GM18867 (cell line): ENCODE results near the gene LAMB2.

Experiments
- ATAC-seq: cut with Tn5 transposase; IDR thresholded peaks from one replicate; pipeline ENCODE4 v1.9.1; 2021; ENCODE audit warnings: mild to moderate bottlenecking, moderate library complexity; ENCODE audit not compliant: unreplicated experiment

LAMB2 gene

GRCh38 chr3:49122022-49122421, 10.8 kb downstream of the LAMB2 start:
- ATAC-seq, result no peak

- ATAC-seq, result no peak
Measured at GRCh38 chr3:49121132-49121736, 11.6 kb downstream of the LAMB2 start.

- ATAC-seq, result peak; percentile 86
Measured at GRCh38 chr3:49120438-49121131, 12.3 kb downstream of the LAMB2 start, which contains the start of gene USP19. USP19 (minus strand) TSS chr3:49120823; CDS start chr3:49119145, 1,678 bp downstream.

GRCh38 chr3:49120096-49120437, 12.8 kb downstream of the LAMB2 start:
- no peak for ATAC-seq

- ATAC-seq, result no peak
Measured at GRCh38 chr3:49119439-49119838, 13.4 kb downstream of the LAMB2 start.

GRCh38 chr3:49119036-49119435, 13.8 kb downstream of the LAMB2 start:
- ATAC-seq, result no peak

GRCh38 chr3:49112262-49112661, 20.6 kb downstream of the LAMB2 start:
- no peak for ATAC-seq

- no peak for ATAC-seq
Measured at GRCh38 chr3:49111347-49111746, 21.5 kb downstream of the LAMB2 start.

GRCh38 chr3:49110780-49111179, 22.1 kb downstream of the LAMB2 start:
- ATAC-seq, result no peak

GRCh38 chr3:49108346-49108745, 24.5 kb downstream of the LAMB2 start:
- no peak for ATAC-seq

- ATAC-seq, result peak; percentile 82
Measured at GRCh38 chr3:49104427-49105291, 28.2 kb downstream of the LAMB2 start, which contains the start of gene QARS1. QARS1 (minus strand) TSS chr3:49104757; CDS start chr3:49104733, 24 bp downstream.

GRCh38 chr3:49104052-49104426, 28.8 kb downstream of the LAMB2 start:
- no peak for ATAC-seq

- no peak for ATAC-seq
Measured at GRCh38 chr3:49100046-49100615, 32.7 kb downstream of the LAMB2 start.

GRCh38 chr3:49098910-49099630, 33.8 kb downstream of the LAMB2 start:
- no peak for ATAC-seq

- ATAC-seq, result no peak
Measured at GRCh38 chr3:49098429-49098828, 34.4 kb downstream of the LAMB2 start.

- peak; percentile 72 for ATAC-seq
Measured at GRCh38 chr3:49093853-49094767, 38.7 kb downstream of the LAMB2 start, which contains the start of gene QRICH1. QRICH1 (minus strand) TSS chr3:49094071; CDS start chr3:49077017, 17,054 bp downstream.

- peak; percentile 37 for ATAC-seq
Measured at GRCh38 chr3:49092938-49093852, 39.7 kb downstream of the LAMB2 start.

- no peak for ATAC-seq
Measured at GRCh38 chr3:49081429-49081828, 51.4 kb downstream of the LAMB2 start.
